Adipose tissue (tissue), 3 donors: ENCODE measurements around the gene CRELD2. TPM values are rescaled to one million over a fixed set of nuclear protein-coding genes. Genes with fewer than 3 reads are reported as not detected.

Source experiments
- H3K27ac ChIP-seq: one replicate; pipeline ENCODE4 v1.5.1; 2013; ENCODE audit warnings: low read depth, low read length
- WGBS, 3 donors: extraction: QIAGEN DNeasy Blood & Tissue Kit; methylation state at CpG; one replicate each; pipeline ENCODE4 v1.1.7; 2013; 5-methylcytosine and 5-hydroxymethylcytosine counted together
- polyA plus RNA-seq, 3 donors: library from polyadenylated mRNA; stranded (reverse); fragments of 200-250 nt; gene quantifications; one replicate each; pipeline ENCODE4 v1.2.3, GENCODE V29; 2013
- donor health status: healthy with polysubstance abuse.
- donor health status: Bipolar disorder and iron deficiency.
- donor health status: healthy.

The CRELD2 gene
- polyA plus RNA-seq, 3 donors: 30.0 to 53.5 (median 41.7) TPM

DNA sequence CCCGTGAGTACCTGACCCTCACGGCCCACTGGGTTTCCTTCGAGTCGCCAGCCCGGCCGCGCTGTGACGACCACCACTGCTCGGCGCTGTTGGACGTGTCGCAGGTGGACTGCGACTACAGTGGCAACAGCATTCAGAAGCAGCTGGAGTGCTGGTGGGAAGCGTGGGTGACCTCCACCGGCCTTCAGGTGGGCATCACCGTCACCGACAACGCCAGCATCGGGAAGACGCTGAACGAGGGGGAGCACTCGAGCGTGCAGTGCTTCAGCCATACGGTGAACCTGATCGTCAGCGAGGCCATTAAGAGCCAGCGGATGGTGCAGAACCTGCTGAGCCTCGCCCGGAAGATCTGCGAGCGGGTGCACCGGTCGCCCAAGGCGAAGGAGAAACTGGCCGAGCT lies 32.6 kb upstream of the CRELD2 start:
- WGBS, 3 donors: 98 to 99% (median 98%) methylated on average over 35 of the region's 35 CpGs
- H3K27ac ChIP-seq: no peak overlapping the region

GRCh38 chr22:49886346-49887063 lies 31.9 kb upstream of the CRELD2 start:
- WGBS, 3 donors: 97 to 99% (median 98%) methylated on average over 41 of the region's 41 CpGs
- H3K27ac ChIP-seq: no peak overlapping the region

DNA sequence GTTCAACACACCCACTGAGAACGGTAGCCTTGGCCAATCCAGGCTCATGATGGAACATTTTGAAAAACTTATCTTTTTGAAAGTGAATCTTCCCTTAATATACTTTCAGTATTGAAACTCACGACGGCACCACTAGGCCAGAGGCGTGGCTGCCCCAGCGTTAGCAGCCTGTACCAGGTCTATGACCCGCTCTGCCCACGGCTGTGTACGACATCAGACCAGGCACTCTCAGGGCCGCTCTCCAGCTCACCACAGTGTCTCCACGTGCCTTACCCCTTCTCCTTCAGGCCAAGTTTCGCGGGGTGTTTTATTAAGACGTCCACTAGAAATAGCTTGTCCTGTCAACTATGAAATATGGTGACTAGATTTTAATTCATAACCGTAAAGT lies 31.4 kb upstream of the CRELD2 start:
- no peak overlapping the region for H3K27ac ChIP-seq
- 95 to 97% (median 97%) methylated on average over 14 of the region's 14 CpGs for WGBS, 3 donors

- WGBS, 3 donors: 93 to 97% (median 95%) methylated on average over 9 of the region's 9 CpGs
- H3K27ac ChIP-seq: no peak overlapping the region
These were observed 30.7 kb upstream of the CRELD2 start for GRCh38 chr22:49887702-49888101.

- H3K27ac ChIP-seq: no peak overlapping the region
- 80 to 95% (median 92%) methylated on average over 5 of the region's 5 CpGs for WGBS, 3 donors
These were observed 29.4 kb upstream of the CRELD2 start for GRCh38 chr22:49889071-49889470.

DNA sequence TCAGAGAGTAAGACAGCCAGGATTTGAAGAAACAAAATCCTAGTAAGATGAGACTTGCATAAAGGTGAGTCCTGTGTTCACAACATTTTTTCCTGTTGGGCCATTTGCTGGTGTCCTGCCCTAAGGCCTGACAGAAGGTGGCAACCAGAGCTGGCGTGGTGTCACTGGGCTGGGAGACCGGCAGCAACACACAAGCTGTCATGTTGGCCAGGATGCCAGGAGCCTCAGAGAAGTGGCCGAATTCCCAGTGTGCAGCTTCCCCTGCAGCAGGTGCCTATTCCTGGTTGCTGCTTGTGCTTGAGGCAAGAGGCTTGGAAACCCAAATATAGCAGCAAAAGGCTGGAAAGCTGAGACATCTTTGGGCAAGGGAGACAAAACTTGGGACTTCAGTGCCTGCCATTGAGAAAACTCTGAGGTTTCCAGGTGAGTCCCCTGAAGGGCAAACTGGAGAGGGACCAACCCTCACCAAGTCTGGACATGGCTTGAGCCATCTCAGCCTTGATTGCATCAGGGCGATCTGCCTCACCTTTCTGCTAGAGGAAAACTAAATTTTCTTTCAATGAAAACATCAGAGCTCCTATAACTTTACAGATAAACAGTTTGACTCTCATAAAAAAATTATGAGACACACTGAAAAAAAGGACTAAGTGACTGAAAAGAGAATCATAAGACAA lies 26.1 kb upstream of the CRELD2 start:
- 94 to 98% (median 97%) methylated on average over 4 of the region's 4 CpGs for WGBS, 3 donors
- H3K27ac ChIP-seq: no peak overlapping the region

GRCh38 chr22:49893025-49893424 lies 25.4 kb upstream of the CRELD2 start:
- WGBS, 3 donors: 74 to 99% (median 86%) methylated on average over 4 of the region's 4 CpGs
- H3K27ac ChIP-seq: no peak overlapping the region

- 82 to 96% (median 83%) methylated on average over 7 to 8 of the region's 8 CpGs for WGBS, 3 donors
- no peak overlapping the region for H3K27ac ChIP-seq
These were observed 23.9 kb upstream of the CRELD2 start for GRCh38 chr22:49894322-49895054.

DNA sequence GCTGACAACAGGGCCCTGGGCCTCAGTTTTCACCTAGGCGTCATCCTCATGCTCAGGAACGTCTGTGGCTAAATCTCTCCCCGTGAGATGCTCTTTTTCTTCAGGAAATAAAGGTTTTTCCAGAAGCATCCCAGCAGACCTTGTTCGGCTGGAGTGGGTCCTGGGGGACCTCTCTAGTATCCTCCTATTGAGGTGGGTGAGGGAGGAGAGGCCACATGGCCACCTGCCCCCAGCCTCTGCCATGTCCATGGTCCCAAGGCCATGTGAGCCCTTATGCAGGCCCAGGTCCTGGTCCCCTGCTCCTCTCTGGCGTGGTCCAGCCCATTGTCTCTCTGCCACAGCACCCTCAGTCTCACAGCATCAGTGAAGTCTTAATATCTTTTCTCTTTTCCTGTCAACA lies 22.2 kb upstream of the CRELD2 start:
- H3K27ac ChIP-seq: no peak overlapping the region
- 86 to 92% (median 92%) methylated on average over 5 of the region's 5 CpGs for WGBS, 3 donors

- no peak overlapping the region for H3K27ac ChIP-seq
- 91 to 97% (median 97%) methylated on average over 8 of the region's 8 CpGs for WGBS, 3 donors
These were observed 21.3 kb upstream of the CRELD2 start for GRCh38 chr22:49897015-49897684.

DNA sequence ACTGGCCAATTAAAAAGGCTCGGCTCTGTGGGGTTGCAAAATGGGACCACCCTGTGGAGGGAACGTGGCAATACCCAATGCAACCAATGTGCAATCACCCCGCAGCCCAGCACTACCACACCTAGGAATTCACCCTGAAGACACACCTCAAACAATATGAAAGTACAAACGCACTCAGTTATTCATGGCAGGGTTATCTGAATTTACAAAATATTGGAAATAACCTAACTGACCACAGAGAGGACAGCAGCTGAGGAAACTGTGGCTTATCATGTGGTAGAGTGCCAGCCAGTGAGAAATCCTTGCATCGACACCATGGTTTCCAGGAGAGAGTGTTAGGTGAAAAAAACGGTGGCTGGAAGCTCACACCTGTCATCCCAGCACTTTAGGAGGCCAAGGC lies 18.9 kb upstream of the CRELD2 start:
- H3K27ac ChIP-seq: no peak overlapping the region
- 84 to 91% (median 85%) methylated on average over 6 of the region's 6 CpGs for WGBS, 3 donors

DNA sequence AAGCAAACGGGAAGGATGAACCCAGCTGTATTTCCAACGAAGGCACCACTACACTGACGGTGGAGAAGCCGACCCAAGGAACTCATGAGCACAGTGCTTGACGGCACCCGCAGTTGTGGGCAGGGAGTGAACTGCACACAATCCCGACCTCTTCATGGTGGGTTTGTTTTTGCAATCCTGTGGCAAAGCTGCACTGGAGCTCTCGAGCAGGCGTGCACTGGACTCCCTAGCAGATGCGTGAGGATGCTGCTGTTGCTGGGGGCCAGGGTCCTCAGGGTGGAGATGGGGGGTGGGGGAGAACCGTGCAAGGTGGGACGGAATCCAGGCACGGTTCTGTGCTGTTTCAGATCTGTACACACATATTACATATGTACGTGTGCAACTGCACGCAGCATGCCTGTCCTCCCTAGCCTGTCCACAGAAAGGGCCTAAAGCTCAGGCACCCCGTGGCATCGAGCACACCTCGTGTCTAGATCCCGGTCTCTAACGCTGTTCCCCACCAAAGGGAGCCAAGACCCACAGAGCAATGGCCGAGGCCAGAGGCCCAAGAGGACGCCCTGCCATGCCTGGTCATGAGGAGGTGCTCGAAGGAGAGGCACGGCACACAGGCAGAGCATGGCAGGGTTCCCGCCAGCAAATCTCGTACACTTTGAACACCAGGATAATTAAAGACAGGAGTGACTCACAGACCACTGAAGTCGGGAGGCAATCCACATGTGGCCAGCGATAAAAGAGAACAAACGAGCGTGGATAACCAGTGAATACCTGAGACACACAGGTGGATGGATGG lies 17.8 kb upstream of the CRELD2 start:
- no peak overlapping the region for H3K27ac ChIP-seq
- WGBS, 3 donors: 89 to 90% (median 89%) methylated on average over 30 of the region's 30 CpGs

GRCh38 chr22:49901457-49901856 lies 17.0 kb upstream of the CRELD2 start:
- WGBS, 3 donors: 91 to 98% (median 96%) methylated on average over 11 of the region's 11 CpGs

DNA sequence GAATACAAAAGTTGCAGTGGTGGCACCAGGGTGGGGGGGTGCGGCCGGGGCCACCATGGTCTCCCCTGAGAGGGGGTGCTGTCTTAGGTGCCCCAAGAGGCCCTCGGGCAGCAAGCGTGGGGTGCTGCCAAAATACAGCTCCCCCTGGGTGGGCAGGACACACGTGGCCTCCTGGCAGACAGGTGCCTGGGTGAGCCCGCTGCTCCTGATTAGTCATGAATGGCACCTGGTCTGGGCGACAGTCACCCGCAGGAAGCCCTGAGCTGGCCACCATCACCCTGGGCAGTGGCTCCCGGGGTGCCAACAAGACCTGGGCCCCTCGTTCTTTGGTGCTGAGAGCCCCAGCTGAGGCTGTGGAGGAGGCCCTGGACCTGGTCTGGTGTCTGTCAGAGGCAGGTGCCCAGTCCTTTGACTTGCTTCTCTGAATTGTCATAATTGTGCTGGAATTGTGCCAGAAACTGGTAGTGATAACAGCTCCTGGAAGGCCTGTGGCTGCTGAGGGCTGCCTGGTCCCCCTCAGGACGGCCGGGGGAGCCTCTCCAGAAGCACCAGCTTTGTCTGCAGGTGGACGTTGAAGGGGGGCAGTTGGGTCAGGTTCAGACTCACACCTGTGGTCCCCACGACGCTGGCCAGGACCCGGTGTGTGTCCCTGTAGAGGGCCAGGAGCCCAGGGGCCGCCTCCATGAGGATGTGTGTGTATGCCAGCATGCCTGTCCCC lies 15.0 kb upstream of the CRELD2 start:
- WGBS, 3 donors: 90 to 96% (median 91%) methylated on average over 17 of the region's 17 CpGs
- H3K27ac ChIP-seq: no peak overlapping the region

More at GRCh38 chr22:49901457-49901856, 17.0 kb upstream of the CRELD2 start:
- H3K27ac ChIP-seq: no peak overlapping the region

- WGBS, 3 donors: 90 to 95% (median 93%) methylated on average over 11 of the region's 11 CpGs
- H3K27ac ChIP-seq: no peak overlapping the region
These were observed 14.4 kb upstream of the CRELD2 start for GRCh38 chr22:49904040-49904369.

DNA sequence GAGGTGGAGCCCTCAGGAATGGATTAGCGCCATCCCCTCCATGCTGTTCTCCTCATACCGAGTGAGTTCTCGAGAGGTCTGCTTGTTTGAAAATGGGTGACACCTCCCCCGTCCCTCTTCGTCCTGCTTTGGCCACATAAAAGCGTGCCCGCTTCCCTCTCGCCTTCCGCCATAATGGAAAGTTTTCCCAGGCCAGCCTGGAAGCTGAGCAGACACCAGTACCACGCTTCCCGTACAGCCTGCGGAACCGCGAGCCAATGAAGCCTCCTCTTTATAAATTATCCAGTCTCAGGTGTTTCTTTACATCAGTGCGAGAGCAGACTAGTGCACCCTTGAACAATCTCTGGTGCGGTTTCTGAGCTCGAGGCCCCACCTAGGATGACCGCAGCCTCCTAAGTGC lies 13.0 kb upstream of the CRELD2 start:
- no peak overlapping the region for H3K27ac ChIP-seq
- 95 to 98% (median 96%) methylated on average over 18 of the region's 18 CpGs for WGBS, 3 donors

DNA sequence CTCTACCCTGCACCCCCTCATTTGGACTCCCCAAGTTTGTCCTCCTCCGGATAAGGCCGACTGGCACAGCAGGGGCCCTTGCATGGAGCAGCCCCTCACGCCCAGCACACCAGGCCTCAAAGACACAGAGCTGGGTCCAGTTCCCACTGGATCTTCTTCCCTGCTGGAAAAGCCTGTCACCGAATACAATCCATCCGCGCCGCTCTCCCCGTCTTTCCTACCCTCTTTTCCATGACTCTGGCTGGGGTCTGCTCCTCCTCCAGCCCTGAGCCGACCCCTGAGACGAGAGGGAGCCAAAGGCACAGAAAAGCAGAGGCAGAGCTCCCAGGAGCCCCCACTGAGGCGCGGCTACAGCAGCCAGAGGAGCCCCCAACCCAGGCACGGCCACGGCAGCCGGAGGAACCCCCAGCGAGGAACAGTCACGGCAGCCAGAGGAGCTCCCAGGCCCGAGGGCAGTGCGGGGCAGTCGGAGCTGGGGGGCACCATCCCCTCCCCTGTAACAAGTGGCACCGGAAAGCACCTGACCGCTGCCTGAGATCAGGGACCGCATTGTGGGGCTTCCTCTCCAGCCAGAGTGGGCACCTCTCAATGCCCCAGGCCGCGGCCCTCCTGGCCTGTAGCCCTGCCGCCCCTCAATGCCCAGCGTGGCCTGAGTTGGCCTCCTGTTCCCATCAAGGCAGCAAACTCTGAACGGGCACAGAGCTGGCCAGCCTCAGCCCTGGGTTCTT lies 12.2 kb upstream of the CRELD2 start:
- WGBS, 3 donors: 95 to 98% (median 96%) methylated on average over 24 to 28 of the region's 28 CpGs
- no peak overlapping the region for H3K27ac ChIP-seq
